GM21619 (cell line): ENCODE measurements around the gene TSPAN14.

ENCODE experiments used
- ATAC-seq: cut with Tn5 transposase; IDR thresholded peaks from one replicate; pipeline ENCODE4 v1.9.1; 2021; ENCODE audit not compliant: unreplicated experiment

Gene TSPAN14

DNA sequence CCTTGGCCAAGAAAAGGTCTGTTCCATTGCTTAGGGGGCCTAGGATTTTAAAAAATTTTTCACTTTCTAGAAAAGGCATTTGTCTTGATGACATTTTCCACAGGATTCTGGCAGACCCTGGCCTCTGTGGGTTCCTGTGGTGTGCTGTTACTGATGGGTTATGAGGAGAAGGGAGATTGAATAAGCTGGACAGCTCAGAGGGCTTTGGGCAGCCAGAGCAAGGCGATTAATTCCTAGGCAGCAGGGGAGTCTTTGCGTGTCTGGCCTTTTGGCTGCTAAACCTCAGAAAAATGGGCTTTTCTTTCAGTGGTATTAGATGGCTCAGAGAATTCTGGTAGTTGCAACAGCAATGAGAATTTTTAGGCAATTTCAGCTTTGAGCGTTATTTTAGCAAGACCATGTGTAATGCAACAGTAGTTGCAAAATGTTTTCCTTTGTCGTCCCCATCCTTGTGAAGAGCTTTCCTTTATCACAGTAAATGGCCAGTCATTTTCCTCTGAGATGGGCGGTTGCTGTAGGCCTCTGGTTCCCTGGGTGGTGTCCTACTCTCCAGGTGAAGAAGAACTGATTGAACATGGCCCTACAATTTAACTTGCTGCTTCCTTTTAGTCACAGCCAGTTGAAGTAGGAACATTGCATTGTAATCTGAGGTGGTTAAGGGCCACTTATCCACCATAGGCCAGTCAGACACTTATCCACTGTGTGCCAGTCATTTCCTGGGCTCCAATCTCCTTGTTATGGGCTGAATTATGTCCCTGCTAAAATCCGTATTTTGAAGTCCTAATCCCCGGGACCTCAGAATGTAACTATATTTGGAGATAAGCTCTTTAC lies 126.7 kb downstream of the TSPAN14 start:
- no peak for ATAC-seq

DNA sequence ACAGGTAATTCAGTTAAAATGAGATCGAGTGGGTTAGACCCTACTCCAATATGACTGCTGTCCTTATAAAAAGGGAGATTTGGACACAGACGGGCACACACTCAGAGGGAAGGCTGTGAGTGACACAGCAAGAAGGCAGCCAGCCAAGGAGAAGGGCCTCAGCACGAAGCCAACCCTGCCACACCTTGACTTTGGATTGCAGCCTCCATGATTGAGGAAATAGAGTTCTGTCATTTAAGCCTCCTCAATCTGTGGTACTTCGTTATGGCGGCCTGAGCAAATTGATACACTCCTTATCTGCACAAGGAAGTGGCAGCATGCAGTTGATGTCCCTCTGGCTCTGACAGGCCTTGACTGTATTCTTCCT lies 127.3 kb downstream of the TSPAN14 start:
- no peak for ATAC-seq

DNA sequence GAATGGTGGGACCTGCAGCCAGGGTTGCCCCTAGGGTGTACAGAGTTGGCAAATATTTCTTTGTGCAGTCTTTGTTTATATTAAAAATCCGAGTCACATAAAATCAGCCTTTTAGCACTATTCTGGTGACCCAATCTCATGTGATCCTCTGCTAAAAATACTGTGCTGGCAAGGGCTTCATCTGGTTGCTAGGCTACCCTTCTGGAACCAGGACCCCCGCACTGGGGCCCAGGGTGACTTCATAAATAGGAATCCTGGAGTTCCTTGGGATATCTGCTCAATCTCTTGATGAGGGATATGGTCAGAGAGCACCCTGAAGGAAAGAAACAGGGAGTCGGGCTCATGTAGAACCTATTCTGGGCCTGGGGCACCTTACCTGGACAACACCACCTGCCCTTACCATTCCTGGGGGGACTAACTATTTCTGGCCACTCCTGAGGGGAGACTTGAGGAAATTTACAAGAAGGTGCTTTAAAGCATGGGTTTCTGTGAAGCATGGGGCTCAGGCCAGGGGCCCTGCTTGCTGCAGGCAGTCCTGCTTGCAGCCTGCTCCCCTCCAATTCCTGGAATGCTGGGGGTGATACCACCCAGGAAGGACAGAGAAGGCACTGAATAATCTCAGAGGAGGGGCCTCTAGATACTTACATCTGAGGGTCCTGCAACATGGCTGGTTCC lies 128.3 kb downstream of the TSPAN14 start:
- no peak for ATAC-seq
